Osteocyte (in vitro differentiated cells): Measurements from ENCODE around the gene CSN3. TPM values are rescaled to one million over a fixed set of nuclear protein-coding genes. Genes with fewer than 3 reads are reported as not detected.

Experiments
- DNase-seq: peaks from one replicate; pipeline ENCODE4 v3.0.0; 2021; ENCODE audit warnings: mixed read lengths; ENCODE audit not compliant: unreplicated experiment; ENCODE audit errors: extremely low spot score
- H3K27ac Mint-ChIP-seq: one replicate; pipeline ENCODE4 v1.8.0; 2021; ENCODE audit warnings: mild to moderate bottlenecking, mixed read lengths; ENCODE audit not compliant: unreplicated experiment
- H3K27me3 Mint-ChIP-seq: one replicate; pipeline ENCODE4 v1.8.0; 2021; ENCODE audit warnings: mixed read lengths; ENCODE audit not compliant: unreplicated experiment
- H3K36me3 Mint-ChIP-seq: one replicate; pipeline ENCODE4 v1.8.0; 2021; ENCODE audit warnings: mixed read lengths; ENCODE audit not compliant: unreplicated experiment
- H3K4me1 Mint-ChIP-seq: one replicate; pipeline ENCODE4 v1.8.0; 2021; ENCODE audit warnings: mixed read lengths; ENCODE audit not compliant: unreplicated experiment
- H3K4me3 Mint-ChIP-seq: one replicate; pipeline ENCODE4 v1.8.0; 2021; ENCODE audit warnings: mild to moderate bottlenecking, moderate library complexity, mixed read lengths; ENCODE audit not compliant: unreplicated experiment
- H3K9me3 Mint-ChIP-seq: one replicate; pipeline ENCODE4 v1.8.0; 2021; ENCODE audit warnings: mixed read lengths; ENCODE audit not compliant: unreplicated experiment
- CTCF ChIP-seq: fragments of 200-600 bp; sonication (generic); IDR thresholded peaks from 2 replicates; pipeline ENCODE4 v1.5.0; 2021; ENCODE audit warnings: antibody characterized with exemption, mild to moderate bottlenecking, moderate library complexity
- total RNA-seq: library from RNA; stranded (reverse); gene quantifications from 2 replicates; pipeline ENCODE4 v1.2.1, GENCODE V29; 2021

Gene CSN3
- total RNA-seq, 1 donor from 2014 or later, result not detected

GRCh38 chr4:70298051-70298450, 55.7 kb downstream of the CSN3 start:
- H3K36me3 Mint-ChIP-seq, result no peaks in the 10 kb centered on the region
- H3K27ac Mint-ChIP-seq, result no peak overlapping the region
- no peak for DNase-seq
- H3K27me3 Mint-ChIP-seq, result peaks cover 6% of the 10 kb centered on the region
- no peaks in the 10 kb centered on the region for H3K9me3 Mint-ChIP-seq
- H3K4me3 Mint-ChIP-seq, result no peak overlapping the region
- no peaks in the 10 kb centered on the region for H3K4me1 Mint-ChIP-seq
- no peak for TF ChIP-seq CTCF

- H3K9me3 Mint-ChIP-seq, result no peaks in the 10 kb centered on the region
- H3K27me3 Mint-ChIP-seq, result no peaks in the 10 kb centered on the region
- H3K4me3 Mint-ChIP-seq, result no peak overlapping the region
- no peaks in the 10 kb centered on the region for H3K4me1 Mint-ChIP-seq
- no peak for DNase-seq
- no peak overlapping the region for H3K27ac Mint-ChIP-seq
- TF ChIP-seq CTCF, result no peak
- no peaks in the 10 kb centered on the region for H3K36me3 Mint-ChIP-seq
Measured at GRCh38 chr4:70299643-70300042, 57.2 kb downstream of the CSN3 start.

- H3K27ac Mint-ChIP-seq, result no peak overlapping the region
- no peak for TF ChIP-seq CTCF
- no peaks in the 10 kb centered on the region for H3K4me1 Mint-ChIP-seq
- no peaks in the 10 kb centered on the region for H3K36me3 Mint-ChIP-seq
- no peak overlapping the region for H3K4me3 Mint-ChIP-seq
- no peaks in the 10 kb centered on the region for H3K27me3 Mint-ChIP-seq
- H3K9me3 Mint-ChIP-seq, result no peaks in the 10 kb centered on the region
- DNase-seq, result no peak
Measured at GRCh38 chr4:70300215-70300614, 57.8 kb downstream of the CSN3 start.

Other genes starting within 250 kb of the CSN3 start
- not detected in 2 replicates for gene STATH, start 246.6 kb upstream of the CSN3 start, total RNA-seq
- not detected in 2 replicates for gene HTN3, start 214.1 kb upstream of the CSN3 start, total RNA-seq
- not detected in 2 replicates for gene HTN1, start 192.2 kb upstream of the CSN3 start, total RNA-seq
- gene PRR27, start 88.4 kb upstream of the CSN3 start, total RNA-seq, result not detected in 2 replicates
- gene ODAM, start 46.9 kb upstream of the CSN3 start, total RNA-seq, result not detected in 2 replicates
- gene FDCSP, start 16.5 kb upstream of the CSN3 start, total RNA-seq, result not detected in 2 replicates
- not detected in 2 replicates for gene CABS1, start 92.4 kb downstream of the CSN3 start, total RNA-seq
- gene SMR3A, start 118.2 kb downstream of the CSN3 start, total RNA-seq, result not detected in 2 replicates
- not detected in 2 replicates for gene SMR3B, start 140.5 kb downstream of the CSN3 start, total RNA-seq
- gene OPRPN, start 155.3 kb downstream of the CSN3 start, total RNA-seq, result not detected in 2 replicates
- gene MUC7, start 229.6 kb downstream of the CSN3 start, total RNA-seq, result not detected in 2 replicates